OCI-LY7 (cell line): ENCODE data around the gene NR2E1. TPM values are rescaled to one million over a fixed set of nuclear protein-coding genes. Genes with fewer than 3 reads are reported as not detected.

ENCODE experiments used
- BruUV-seq: library from RNA; stranded (reverse); fragments of 400-500 nt; replicated peaks from 2 replicates; lab custom pipeline; 2021; lab: Mats Ljungman, UMichigan
- CTCF ChIA-PET: fragments of 300-600 bp; sonication (Branson Sonifier 250); formaldehyde crosslinking; loops from one replicate; lab custom pipeline; 2022; ENCODE audit warnings: antibody characterized with exemption; ENCODE audit not compliant: unreplicated experiment; lab: Charles Lee
- POLR2A ChIA-PET: fragments of 300-600 bp; sonication (Branson Sonifier 250); formaldehyde crosslinking; loops from one replicate; lab custom pipeline; 2022; ENCODE audit warnings: antibody characterized with exemption; lab: Charles Lee
- DNase-seq: peaks from one replicate; pipeline ENCODE4 v3.0.0-alpha.2; 2015; ENCODE audit warnings: low spot score
- H2AFZ ChIP-seq: fragments of 200-600 bp; sonication (generic), shearing (Covaris generic); 2 replicates; pipeline ENCODE4 v1.6.1; 2014; ENCODE audit warnings: mild to moderate bottlenecking, antibody characterized with exemption, low read length, moderate library complexity
- H3K27ac ChIP-seq: fragments of 200-600 bp; sonication (generic); 2 replicates; pipeline ENCODE4 v1.5.1; 2014; ENCODE audit warnings: mixed run types, low read depth, mild to moderate bottlenecking, moderate library complexity, low read length, inconsistent platforms; ENCODE audit not compliant: poor library complexity, severe bottlenecking
- H3K36me3 ChIP-seq: fragments of 200-600 bp; sonication (generic); 2 replicates; pipeline ENCODE4 v1.6.1; 2014; ENCODE audit warnings: mild to moderate bottlenecking, antibody characterized with exemption, low read length, moderate library complexity, mixed read lengths; ENCODE audit not compliant: insufficient read depth
- H3K4me1 ChIP-seq: fragments of 200-600 bp; sonication (generic); 2 replicates; pipeline ENCODE4 v1.5.1; 2014; ENCODE audit warnings: mild to moderate bottlenecking, low read length; ENCODE audit not compliant: insufficient read depth, poor library complexity, severe bottlenecking
- H3K4me2 ChIP-seq: fragments of 200-600 bp; sonication (generic); 2 replicates; pipeline ENCODE4 v1.6.1; 2014; ENCODE audit warnings: mild to moderate bottlenecking, low read length
- H3K4me3 ChIP-seq: fragments of 200-600 bp; sonication (generic); 2 replicates; pipeline ENCODE4 v1.5.1; 2014; ENCODE audit warnings: mild to moderate bottlenecking, low read depth, low read length; ENCODE audit not compliant: poor library complexity, severe bottlenecking
- H3K79me2 ChIP-seq: fragments of 200-600 bp; sonication (generic); 2 replicates; pipeline ENCODE4 v1.6.1; 2016; ENCODE audit warnings: low read depth, mild to moderate bottlenecking, low read length, moderate library complexity, mixed read lengths; ENCODE audit not compliant: insufficient read depth
- H3K9me2 ChIP-seq: fragments of 200-600 bp; sonication (generic); 2 replicates; pipeline ENCODE4 v1.6.1; 2016; ENCODE audit warnings: mild to moderate bottlenecking, low read length, mixed read lengths; ENCODE audit not compliant: insufficient read depth
- H3K9me3 ChIP-seq: fragments of 200-600 bp; sonication (generic); 2 replicates; pipeline ENCODE4 v1.6.1; 2014; ENCODE audit warnings: mild to moderate bottlenecking, mixed run types, low read length, mixed read lengths
- H4K20me1 ChIP-seq: fragments of 200-600 bp; sonication (generic); 2 replicates; pipeline ENCODE4 v1.6.1; 2014; ENCODE audit warnings: mild to moderate bottlenecking, antibody characterized with exemption, low read length, moderate library complexity, mixed read lengths; ENCODE audit not compliant: insufficient read depth
- EZH2phosphoT487 ChIP-seq: fragments of 200-600 bp; sonication (generic); IDR thresholded peaks from 2 replicates; pipeline ENCODE4 v1.6.1; 2018; ENCODE audit warnings: low read depth, borderline replicate concordance, mild to moderate bottlenecking, mixed run types, antibody characterized with exemption, low read length, moderate library complexity, mixed read lengths
- intact Hi-C: fragments of 100-400 bp; cut with micrococcal nuclease; formaldehyde crosslinking; loops from one replicate; pipeline ENCODE4 v1.10.0; 2022; ENCODE audit not compliant: unreplicated experiment
- total RNA-seq, 2 experiments: library from RNA; depleted of rRNA in 1 of 2; stranded (reverse); fragments of >200 nt in 1 of 2; shearing (Covaris generic) in 1 of 2; gene quantifications; 2 replicates each; pipeline ENCODE4 v1.2.3, GENCODE V29; 2014 to 2022
- TF ChIP-seq, protein P1 (sequence below): fragments of 200-600 bp; sonication (generic); conservative IDR thresholded peaks from 2 replicates; pipeline ENCODE4 v1.5.1; 2014; ENCODE audit warnings: mild to moderate bottlenecking, antibody characterized with exemption, low read length, moderate library complexity, mixed read lengths

NR2E1 gene
- total RNA-seq, 2 experiments from 2014 or later, result not detected

DNA sequence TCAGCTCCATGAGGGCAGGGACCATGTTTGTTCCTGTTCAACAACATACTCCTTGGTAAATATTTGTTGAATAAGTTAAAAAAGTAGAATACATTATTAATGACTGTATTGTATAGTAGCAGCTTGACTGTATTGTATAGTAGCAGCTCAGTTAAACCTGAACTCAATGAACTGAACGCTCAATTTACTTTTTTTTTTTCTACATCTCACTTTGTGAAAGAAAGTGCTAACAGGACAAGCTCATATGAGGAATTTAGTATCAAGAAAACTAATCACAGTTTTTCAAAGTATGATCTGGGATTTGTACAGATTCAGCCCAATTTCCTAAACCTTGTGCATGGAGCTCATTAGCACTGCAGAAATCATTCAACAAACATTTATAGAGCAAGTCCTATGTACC, 38.8 kb upstream of the NR2E1 start:
- no peak overlapping the region for H3K4me3 ChIP-seq
- no peak overlapping the region for H3K4me2 ChIP-seq
- TF ChIP-seq EZH2phosphoT487, result no peak
- TF ChIP-seq, protein P1, sequence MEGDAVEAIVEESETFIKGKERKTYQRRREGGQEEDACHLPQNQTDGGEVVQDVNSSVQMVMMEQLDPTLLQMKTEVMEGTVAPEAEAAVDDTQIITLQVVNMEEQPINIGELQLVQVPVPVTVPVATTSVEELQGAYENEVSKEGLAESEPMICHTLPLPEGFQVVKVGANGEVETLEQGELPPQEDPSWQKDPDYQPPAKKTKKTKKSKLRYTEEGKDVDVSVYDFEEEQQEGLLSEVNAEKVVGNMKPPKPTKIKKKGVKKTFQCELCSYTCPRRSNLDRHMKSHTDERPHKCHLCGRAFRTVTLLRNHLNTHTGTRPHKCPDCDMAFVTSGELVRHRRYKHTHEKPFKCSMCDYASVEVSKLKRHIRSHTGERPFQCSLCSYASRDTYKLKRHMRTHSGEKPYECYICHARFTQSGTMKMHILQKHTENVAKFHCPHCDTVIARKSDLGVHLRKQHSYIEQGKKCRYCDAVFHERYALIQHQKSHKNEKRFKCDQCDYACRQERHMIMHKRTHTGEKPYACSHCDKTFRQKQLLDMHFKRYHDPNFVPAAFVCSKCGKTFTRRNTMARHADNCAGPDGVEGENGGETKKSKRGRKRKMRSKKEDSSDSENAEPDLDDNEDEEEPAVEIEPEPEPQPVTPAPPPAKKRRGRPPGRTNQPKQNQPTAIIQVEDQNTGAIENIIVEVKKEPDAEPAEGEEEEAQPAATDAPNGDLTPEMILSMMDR, result no peak

DNA sequence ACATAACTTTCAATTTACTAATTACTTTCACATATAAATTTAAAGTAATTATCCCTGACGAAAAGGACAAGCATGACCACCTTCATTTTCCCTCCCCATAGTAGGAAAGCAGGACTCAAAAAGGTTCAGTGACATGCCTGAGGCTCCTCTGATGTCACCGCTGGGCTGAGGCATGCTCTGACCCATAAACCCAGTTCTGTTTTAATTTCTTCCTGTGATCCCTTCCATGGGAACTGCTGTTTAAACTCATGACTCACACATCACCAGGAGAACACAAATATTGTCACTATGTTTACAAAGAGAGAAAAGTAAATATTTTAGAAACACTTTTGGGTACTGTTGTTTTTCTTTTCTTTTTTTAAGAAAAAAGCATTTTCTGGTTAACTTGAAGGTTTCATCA, 38.0 kb upstream of the NR2E1 start:
- Histone ChIP-seq H3K79me2 (no peaks in the 10 kb centered on the region), H3K27ac (no peak overlapping the region), H3K4me2 (no peak overlapping the region), H4K20me1 (no peaks in the 10 kb centered on the region), H2AFZ (no peak overlapping the region), H3K4me3 (no peak overlapping the region), H3K9me3 (no peaks in the 10 kb centered on the region), H3K9me2 (no peaks in the 10 kb centered on the region), H3K4me1 (no peaks in the 10 kb centered on the region), H3K36me3 (no peaks in the 10 kb centered on the region)
- ChIA-PET CTCF (no interaction called here), POLR2A (interaction anchor here (0.9 kb wide), 1 partner anchor 135 kb away, joined by 6 read pairs; no protein-coding TSS in a partner anchor)
- intact Hi-C loops, result no loop called here
- BruUV-seq, result no TSS peak
- TF ChIP-seq, protein P1, result no peak
- TF ChIP-seq EZH2phosphoT487, result no peak
- DNase-seq, result no peak

More for the DNA sequence above, 38.8 kb upstream of the NR2E1 start:
- no peaks in the 10 kb centered on the region for H4K20me1 ChIP-seq
- no peaks in the 10 kb centered on the region for H3K36me3 ChIP-seq
- H3K9me2 ChIP-seq, result no peaks in the 10 kb centered on the region
- no peak overlapping the region for H2AFZ ChIP-seq
- H3K9me3 ChIP-seq, result no peaks in the 10 kb centered on the region
- intact Hi-C loops, result no loop called here
- ChIA-PET POLR2A (interaction anchor here (0.9 to 1.5 kb wide), 2 partner anchors 16 to 135 kb away, joined by 6 to 7 read pairs; no protein-coding TSS in a partner anchor), CTCF (no interaction called here)
- DNase-seq, result no peak
- no peak overlapping the region for H3K27ac ChIP-seq
- no peaks in the 10 kb centered on the region for H3K4me1 ChIP-seq
- BruUV-seq, result no TSS peak
- H3K79me2 ChIP-seq, result no peaks in the 10 kb centered on the region

DNA sequence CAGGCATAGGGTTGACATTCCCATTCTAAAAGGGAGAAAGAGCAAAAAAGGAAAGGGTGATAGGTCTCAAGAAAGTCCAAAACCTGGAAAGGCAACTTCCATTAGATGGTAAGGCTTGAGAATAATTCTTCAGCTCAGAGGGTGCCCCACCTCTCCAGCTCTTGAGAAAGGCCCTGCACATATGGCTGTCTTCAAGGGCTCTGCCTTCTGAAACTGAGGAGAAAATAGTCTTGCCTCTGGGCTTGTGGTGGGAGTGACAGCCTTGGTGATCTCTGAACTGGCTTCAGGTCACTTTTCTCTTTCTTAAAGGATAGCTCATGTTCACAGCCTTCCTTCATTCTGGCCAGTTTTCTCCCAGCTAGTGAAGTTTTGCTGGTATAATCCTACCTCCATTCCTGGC, 35.6 kb upstream of the NR2E1 start:
- Histone ChIP-seq H3K27ac (no peak overlapping the region), H3K36me3 (no peaks in the 10 kb centered on the region), H3K4me2 (no peak overlapping the region), H3K9me3 (no peaks in the 10 kb centered on the region), H3K4me3 (no peak overlapping the region), H3K79me2 (no peaks in the 10 kb centered on the region), H3K9me2 (no peaks in the 10 kb centered on the region), H4K20me1 (no peaks in the 10 kb centered on the region), H3K4me1 (no peaks in the 10 kb centered on the region), H2AFZ (no peak overlapping the region)
- DNase-seq, result no peak
- TF ChIP-seq, protein P1, result no peak
- TF ChIP-seq EZH2phosphoT487, result no peak
- BruUV-seq, result no TSS peak
- ChIA-PET CTCF (no interaction called here), POLR2A (interaction anchor here (0.7 to 1.4 kb wide), 3 partner anchors 38 to 309 kb away, joined by 3 read pairs; no protein-coding TSS in a partner anchor)
- intact Hi-C loops, result no loop called here
